ENCODE measurements around the gene JMJD8. TPM values are rescaled to one million over a fixed set of nuclear protein-coding genes. Genes with fewer than 3 reads are reported as not detected.
"Not testable (repeated sequence)": the region's sequence is repeated elsewhere in the genome, so short reads cannot be mapped to it uniquely, and the experiment has no call there.

Gene JMJD8
- total RNA-seq, 1 donor from 2014 or later, result 62.9 TPM

- intact Hi-C loops (cut with DNase I), result no loop called here
- Histone ChIP-seq H3K27me3 (peaks cover 9% of the 10 kb centered on the region), H3K4me3 (no peak overlapping the region), H3K36me3 (no peaks in the 10 kb centered on the region), H3K27ac (no peak overlapping the region), H3K4me1 (peaks cover 59% of the 10 kb centered on the region), H3K9me3 (no peaks in the 10 kb centered on the region)
- TF ChIP-seq POLR2A (IDR thresholded peaks at IDR 0.05) (no peak), POLR2AphosphoS5 (IDR thresholded peaks at IDR 0.05; ENCODE audit: insufficient read depth in 1 of 2, low read depth in 1 of 2) (no peak), CTCF (IDR thresholded peaks at IDR 0.05) (no peak)
- DNase-seq (ENCODE audit: extremely low spot score in 2 of 2), result no peak
Observed at GRCh38 chr16:692356-693108, 8.4 kb upstream of the JMJD8 start.

GRCh38 chr16:691242-691641 is 7.1 kb upstream of the JMJD8 start:
- H3K27me3 ChIP-seq; DNase-seq (ENCODE audit: extremely low spot score in 2 of 2); H3K4me3 ChIP-seq; H3K9me3 ChIP-seq; H3K27ac ChIP-seq; intact Hi-C loops (cut with DNase I); H3K36me3 ChIP-seq: not testable (repeated sequence)
- H3K4me1 ChIP-seq, result peaks cover 57% of the 10 kb centered on the region

- DNase-seq (ENCODE audit: extremely low spot score in 2 of 2), result no peak
- intact Hi-C loops (cut with DNase I), result no loop called here
- Histone ChIP-seq H3K9me3 (no peaks in the 10 kb centered on the region), H3K36me3 (peaks cover 0 to 12% of the 10 kb centered on the region in 2 donors), H3K27me3 (peaks cover 9% of the 10 kb centered on the region), H3K4me3 (peak overlapping the region; percentile 63 to 94), H3K4me1 (peaks cover 54% of the 10 kb centered on the region), H3K27ac (peak overlapping the region; percentile 69)
- no peak for TF ChIP-seq POLR2A (IDR thresholded peaks at IDR 0.05)
- TF ChIP-seq POLR2AphosphoS5 (IDR thresholded peaks at IDR 0.05; ENCODE audit: insufficient read depth in 1 of 2, low read depth in 1 of 2), result no peak
Observed at GRCh38 chr16:689175-689897, 5.2 kb upstream of the JMJD8 start.

GRCh38 chr16:687499-687898 is 3.4 kb upstream of the JMJD8 start:
- H3K27ac ChIP-seq, result no peak overlapping the region
- no peaks in the 10 kb centered on the region for H3K9me3 ChIP-seq
- H3K4me1 ChIP-seq, result peaks cover 55% of the 10 kb centered on the region
- TF ChIP-seq POLR2AphosphoS5 (IDR thresholded peaks at IDR 0.05; ENCODE audit: insufficient read depth in 1 of 2, low read depth in 1 of 2) (no peak), CTCF (IDR thresholded peaks at IDR 0.05) (no peak), POLR2A (IDR thresholded peaks at IDR 0.05) (no peak)
- H3K27me3 ChIP-seq, result no peaks in the 10 kb centered on the region
- intact Hi-C loops (cut with DNase I), result no loop called here
- no peak overlapping the region for H3K4me3 ChIP-seq
- peaks cover 0 to 19% of the 10 kb centered on the region in 2 donors for H3K36me3 ChIP-seq
- DNase-seq (ENCODE audit: extremely low spot score in 2 of 2), result no peak

GRCh38 chr16:686459-687260 is 2.5 kb upstream of the JMJD8 start:
- no peak for TF ChIP-seq POLR2AphosphoS5 (IDR thresholded peaks at IDR 0.05; ENCODE audit: insufficient read depth in 1 of 2, low read depth in 1 of 2)
- H3K4me1 ChIP-seq, result peaks cover 63% of the 10 kb centered on the region
- H3K27ac ChIP-seq, result no peak overlapping the region
- no peak overlapping the region for H3K4me3 ChIP-seq
- peaks cover 0 to 28% of the 10 kb centered on the region in 2 donors for H3K36me3 ChIP-seq
- H3K27me3 ChIP-seq, result no peaks in the 10 kb centered on the region
- no peaks in the 10 kb centered on the region for H3K9me3 ChIP-seq
- DNase-seq (ENCODE audit: extremely low spot score in 2 of 2), result no peak
- intact Hi-C loops (cut with DNase I), result no loop called here

- peaks cover 68% of the 10 kb centered on the region for H3K4me1 ChIP-seq
- no peaks in the 10 kb centered on the region for H3K27me3 ChIP-seq
- no peak for TF ChIP-seq POLR2A (IDR thresholded peaks at IDR 0.05)
- no peak for TF ChIP-seq CTCF (IDR thresholded peaks at IDR 0.05)
- no peak overlapping the region for H3K4me3 ChIP-seq
- no peak overlapping the region for H3K27ac ChIP-seq
- H3K9me3 ChIP-seq, result no peaks in the 10 kb centered on the region
- intact Hi-C loops (cut with DNase I), result no loop called here
- H3K36me3 ChIP-seq, result peaks cover 0 to 29% of the 10 kb centered on the region in 2 donors
- DNase-seq (ENCODE audit: extremely low spot score in 2 of 2), result no peak
Observed at GRCh38 chr16:685967-686366, 1.8 kb upstream of the JMJD8 start.

Measured in vagina (tissue), 2 donors.